GM19099 (cell line): ENCODE results near the gene PCDHGA7.
"Not testable (repeated sequence)": the region's sequence is repeated elsewhere in the genome, so short reads cannot be mapped to it uniquely, and the experiment has no call there.

Experiments used
- POLR2A ChIP-seq: IDR thresholded peaks from 3 replicates; pipeline ENCODE4 v1.6.1; 2011; ENCODE audit warnings: low read depth; ENCODE audit not compliant: insufficient read length; ENCODE audit errors: extremely low read depth

Gene PCDHGA7

DNA sequence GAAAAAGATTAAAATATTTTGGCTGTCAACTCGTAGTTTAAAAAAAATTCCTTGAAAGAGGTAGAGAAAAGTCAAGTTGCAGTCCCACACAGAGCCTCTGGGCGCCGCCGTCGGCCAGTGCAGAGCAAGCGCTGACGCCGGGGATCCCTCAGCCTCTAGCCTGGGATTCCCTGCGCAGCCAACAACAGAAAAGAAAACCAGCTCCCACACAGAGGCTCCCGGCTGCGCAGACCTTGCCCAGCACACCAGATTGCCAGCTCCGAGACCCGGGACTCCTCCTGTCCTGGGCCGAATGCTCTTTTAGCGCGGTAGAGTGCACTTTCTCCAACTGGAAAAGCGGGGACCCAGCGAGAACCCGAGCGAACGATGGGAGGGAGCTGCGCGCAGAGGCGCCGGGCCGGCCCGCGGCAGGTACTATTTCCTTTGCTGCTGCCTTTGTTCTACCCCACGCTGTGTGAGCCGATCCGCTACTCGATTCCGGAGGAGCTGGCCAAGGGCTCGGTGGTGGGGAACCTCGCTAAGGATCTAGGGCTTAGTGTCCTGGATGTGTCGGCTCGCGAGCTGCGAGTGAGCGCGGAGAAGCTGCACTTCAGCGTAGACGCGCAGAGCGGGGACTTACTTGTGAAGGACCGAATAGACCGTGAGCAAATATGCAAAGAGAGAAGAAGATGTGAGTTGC lies 35.1 kb downstream of the PCDHGA7 start, which contains the start of gene PCDHGB7:
Gene PCDHGB7 (plus strand): TSS at position 184 of the 679 bp plus-strand sequence. CDS start 183 bp downstream, at position 367.
- TF ChIP-seq POLR2A: not testable (repeated sequence)

DNA sequence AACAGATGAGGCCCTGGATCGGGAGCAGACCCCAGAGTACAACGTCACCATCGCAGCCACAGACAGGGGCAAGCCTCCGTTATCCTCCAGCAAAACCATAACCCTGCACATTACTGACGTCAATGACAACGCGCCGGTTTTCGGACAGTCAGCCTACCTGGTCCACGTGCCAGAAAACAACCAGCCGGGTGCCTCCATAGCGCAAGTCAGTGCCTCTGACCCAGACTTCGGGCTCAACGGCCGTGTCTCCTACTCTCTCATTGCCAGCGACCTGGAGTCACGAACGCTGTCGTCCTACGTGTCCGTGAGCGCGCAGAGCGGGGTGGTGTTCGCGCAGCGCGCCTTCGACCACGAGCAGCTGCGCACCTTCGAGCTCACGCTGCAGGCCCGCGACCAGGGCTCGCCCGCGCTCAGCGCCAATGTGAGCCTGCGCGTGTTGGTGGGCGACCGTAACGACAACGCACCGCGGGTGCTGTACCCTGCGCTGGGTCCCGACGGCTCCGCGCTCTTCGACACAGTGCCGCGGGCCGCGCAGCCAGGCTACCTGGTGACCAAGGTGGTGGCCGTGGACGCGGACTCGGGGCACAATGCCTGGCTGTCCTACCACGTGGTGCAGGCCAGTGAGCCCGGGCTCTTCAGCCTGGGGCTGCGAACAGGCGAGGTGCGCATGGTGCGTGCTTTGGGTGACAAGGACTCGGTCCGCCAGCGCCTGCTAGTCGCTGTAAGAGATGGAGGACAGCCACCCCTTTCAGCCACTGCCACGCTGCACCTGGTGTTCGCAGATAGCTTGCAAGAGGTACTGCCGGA lies 36.7 kb downstream of the PCDHGA7 start:
- no peak for TF ChIP-seq POLR2A

DNA sequence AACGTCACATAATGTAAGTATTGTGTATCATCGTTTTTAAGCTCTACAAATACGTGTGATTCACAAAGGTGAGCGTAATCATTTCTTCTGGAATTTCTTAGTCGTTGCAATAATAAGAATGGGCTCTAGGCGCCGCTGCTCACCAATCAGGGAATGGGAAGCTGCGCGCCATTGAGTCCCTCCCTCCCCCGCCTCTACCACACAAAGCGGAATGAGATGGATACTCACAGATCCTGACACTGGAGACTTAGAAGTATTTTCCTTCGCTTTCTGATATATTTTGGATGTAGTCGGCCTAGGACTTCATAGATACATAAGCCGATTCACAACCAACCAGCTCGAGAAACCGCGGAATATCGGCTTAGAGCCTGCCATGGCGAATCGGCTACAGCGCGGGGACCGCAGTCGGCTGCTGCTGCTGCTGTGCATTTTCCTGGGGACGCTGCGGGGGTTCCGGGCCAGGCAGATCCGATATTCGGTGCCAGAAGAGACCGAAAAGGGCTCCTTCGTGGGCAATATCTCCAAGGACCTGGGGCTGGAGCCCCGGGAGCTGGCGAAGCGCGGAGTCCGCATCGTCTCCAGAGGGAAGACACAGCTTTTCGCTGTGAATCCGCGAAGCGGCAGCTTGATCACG lies 38.4 kb downstream of the PCDHGA7 start, which contains the start of gene PCDHGA11:
Gene PCDHGA11 (plus strand): TSS at position 197 of the 634 bp plus-strand sequence. CDS start 177 bp downstream, at position 374.
- TF ChIP-seq POLR2A: no peak

DNA sequence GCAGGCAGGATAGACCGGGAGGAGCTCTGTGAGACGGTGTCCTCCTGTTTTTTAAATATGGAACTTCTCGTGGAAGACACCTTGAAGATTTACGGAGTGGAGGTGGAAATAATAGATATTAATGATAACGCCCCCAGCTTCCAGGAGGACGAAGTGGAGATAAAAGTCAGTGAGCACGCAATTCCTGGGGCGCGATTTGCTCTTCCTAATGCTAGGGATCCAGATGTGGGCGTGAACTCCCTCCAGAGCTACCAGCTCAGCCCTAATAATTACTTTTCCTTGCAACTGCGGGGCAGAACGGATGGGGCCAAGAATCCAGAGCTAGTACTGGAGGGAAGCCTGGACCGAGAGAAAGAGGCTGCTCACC lies 38.9 kb downstream of the PCDHGA7 start:
- no peak for TF ChIP-seq POLR2A

DNA sequence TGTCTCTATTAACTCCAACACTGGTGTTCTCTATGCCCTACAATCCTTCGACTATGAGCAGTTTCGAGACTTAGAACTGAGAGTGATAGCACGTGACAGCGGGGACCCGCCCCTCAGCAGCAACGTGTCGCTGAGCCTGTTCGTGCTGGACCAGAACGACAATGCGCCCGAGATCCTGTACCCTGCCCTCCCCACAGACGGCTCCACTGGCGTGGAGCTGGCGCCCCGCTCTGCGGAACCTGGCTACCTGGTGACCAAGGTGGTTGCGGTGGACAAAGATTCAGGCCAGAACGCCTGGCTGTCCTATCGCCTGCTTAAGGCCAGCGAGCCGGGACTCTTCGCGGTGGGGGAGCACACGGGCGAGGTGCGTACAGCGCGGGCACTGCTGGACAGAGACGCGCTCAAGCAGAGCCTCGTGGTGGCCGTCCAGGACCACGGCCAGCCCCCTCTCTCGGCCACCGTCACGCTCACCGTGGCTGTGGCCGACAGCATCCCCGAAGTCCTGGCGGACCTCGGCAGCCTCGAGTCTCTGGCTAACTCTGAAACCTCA lies 40.3 kb downstream of the PCDHGA7 start:
- TF ChIP-seq POLR2A: no peak

DNA sequence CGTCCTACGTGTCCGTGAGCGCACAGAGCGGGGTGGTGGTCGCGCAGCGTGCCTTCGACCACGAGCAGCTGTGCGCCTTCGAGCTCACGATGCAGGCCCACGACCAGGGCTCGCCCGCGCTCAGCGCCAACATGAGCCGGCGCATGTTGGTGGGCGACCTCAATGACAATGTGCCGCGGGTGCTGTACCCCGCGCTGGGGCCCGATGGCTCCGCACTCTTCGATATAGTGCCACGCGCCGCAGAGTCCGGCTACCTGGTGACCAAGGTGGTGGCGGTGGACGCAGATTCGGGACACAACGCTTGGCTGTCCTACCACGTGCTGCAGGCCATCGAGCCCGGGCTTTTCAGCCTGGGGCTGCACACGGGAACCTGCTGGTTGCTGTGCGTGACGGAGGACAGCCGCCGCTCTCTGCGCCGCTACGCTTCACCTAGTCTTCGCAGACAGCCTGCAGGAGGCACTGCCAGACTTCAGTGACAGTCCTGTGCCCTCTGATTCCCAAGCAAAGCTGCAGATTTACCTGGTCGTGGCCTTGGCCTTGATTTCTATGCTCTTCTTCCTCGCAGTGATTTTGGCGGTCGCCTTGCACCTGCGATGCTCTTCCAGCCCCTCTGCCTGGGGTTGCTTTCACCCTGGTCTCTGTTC lies 45.4 kb downstream of the PCDHGA7 start:
- no peak for TF ChIP-seq POLR2A

DNA sequence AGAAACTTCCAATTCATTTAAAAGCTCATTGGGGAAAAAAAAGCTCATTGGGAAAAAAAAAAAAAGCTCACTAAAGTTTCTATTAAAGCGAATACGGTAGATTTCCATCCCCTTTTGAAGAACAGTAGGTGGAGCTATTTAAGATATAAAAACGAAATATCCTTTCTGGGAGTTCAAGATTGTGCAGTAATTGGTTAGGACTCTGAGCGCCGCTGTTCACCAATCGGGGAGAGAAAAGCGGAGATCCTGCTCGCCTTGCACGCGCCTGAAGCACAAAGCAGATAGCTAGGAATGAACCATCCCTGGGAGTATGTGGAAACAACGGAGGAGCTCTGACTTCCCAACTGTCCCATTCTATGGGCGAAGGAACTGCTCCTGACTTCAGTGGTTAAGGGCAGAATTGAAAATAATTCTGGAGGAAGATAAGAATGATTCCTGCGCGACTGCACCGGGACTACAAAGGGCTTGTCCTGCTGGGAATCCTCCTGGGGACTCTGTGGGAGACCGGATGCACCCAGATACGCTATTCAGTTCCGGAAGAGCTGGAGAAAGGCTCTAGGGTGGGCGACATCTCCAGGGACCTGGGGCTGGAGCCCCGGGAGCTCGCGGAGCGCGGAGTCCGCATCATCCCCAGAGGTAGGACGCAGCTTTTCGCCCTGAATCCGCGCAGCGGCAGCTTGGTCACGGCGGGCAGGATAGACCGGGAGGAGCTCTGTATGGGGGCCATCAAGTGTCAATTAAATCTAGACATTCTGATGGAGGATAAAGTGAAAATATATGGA lies 48.0 kb downstream of the PCDHGA7 start, which contains the start of gene PCDHGA12:
Gene PCDHGA12 (plus strand): TSS at position 176 of the 782 bp plus-strand sequence. CDS start 253 bp downstream, at position 429.
- TF ChIP-seq POLR2A: no peak

DNA sequence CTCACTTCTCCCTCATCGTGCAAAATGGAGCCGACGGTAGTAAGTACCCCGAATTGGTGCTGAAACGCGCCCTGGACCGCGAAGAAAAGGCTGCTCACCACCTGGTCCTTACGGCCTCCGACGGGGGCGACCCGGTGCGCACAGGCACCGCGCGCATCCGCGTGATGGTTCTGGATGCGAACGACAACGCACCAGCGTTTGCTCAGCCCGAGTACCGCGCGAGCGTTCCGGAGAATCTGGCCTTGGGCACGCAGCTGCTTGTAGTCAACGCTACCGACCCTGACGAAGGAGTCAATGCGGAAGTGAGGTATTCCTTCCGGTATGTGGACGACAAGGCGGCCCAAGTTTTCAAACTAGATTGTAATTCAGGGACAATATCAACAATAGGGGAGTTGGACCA lies 48.7 kb downstream of the PCDHGA7 start:
- peak; percentile 53 for TF ChIP-seq POLR2A

DNA sequence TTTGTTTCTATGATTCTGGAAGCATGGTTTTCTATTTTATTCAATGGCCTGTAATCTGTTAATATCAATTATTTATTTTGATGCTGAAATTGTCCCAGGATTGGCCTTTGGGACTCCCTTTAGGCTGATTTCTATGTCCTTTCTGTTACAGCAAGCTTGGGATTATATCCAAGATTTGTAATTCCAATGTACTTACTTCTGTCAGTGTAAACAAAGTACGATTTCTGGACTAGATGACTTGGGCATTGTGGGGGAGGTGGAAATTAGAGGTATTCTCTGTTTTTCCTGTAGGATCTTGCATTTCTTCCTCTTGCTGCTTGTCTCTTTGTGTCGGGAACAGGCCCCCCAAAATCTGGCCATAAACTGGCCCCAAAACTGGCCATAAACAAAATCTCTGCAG lies 51.5 kb downstream of the PCDHGA7 start:
- no peak for TF ChIP-seq POLR2A
